Heart right ventricle (tissue), 16 donors: Measurements from ENCODE around the gene HSPA12B. TPM values are rescaled to one million over a fixed set of nuclear protein-coding genes. Genes with fewer than 3 reads are reported as not detected.

Experiments
- ATAC-seq, 8 donors: fragments of 200-7000 bp; cut with Tn5 transposase; one replicate each; pipeline ENCODE4 v1.9.1; 2020; ENCODE audit warnings: mild to moderate bottlenecking in 8 of 8, moderate library complexity in 8 of 8, moderate number of reproducible peaks in 1 of 8
- DNase-seq, 2 donors: peaks; one replicate each; pipeline ENCODE4 v3.0.0-alpha.2; 2020
- H3K27ac ChIP-seq, 10 donors: fragments of 200-600 bp; sonication (generic) in 2 of 10; one replicate each; pipeline versions ENCODE4 v1.5.0 to v1.8.0; 2020 to 2022; ENCODE audit warnings: mild to moderate bottlenecking in 3 of 10
- H3K27me3 ChIP-seq, 7 donors: fragments of 200-600 bp; one replicate each; pipeline ENCODE4 v1.8.0; 2021 to 2022; ENCODE audit warnings: mild to moderate bottlenecking in 2 of 7
- H3K36me3 ChIP-seq, 9 donors: fragments of 200-600 bp; sonication (generic) in 1 of 9; one replicate each; pipeline versions ENCODE4 v1.5.0 to v1.8.0; 2020 to 2022; ENCODE audit warnings: mild to moderate bottlenecking in 2 of 9
- H3K4me1 ChIP-seq, 9 donors: fragments of 200-600 bp; sonication (generic) in 1 of 9; one replicate each; pipeline versions ENCODE4 v1.5.0 to v1.8.0; 2020 to 2022; ENCODE audit warnings: mild to moderate bottlenecking in 4 of 9
- H3K4me3 ChIP-seq, 10 donors: fragments of 200-600 bp; sonication (generic) in 2 of 10; one replicate each; pipeline versions ENCODE4 v1.5.0 to v1.8.0; 2020 to 2022; ENCODE audit warnings: mild to moderate bottlenecking in 7 of 10, moderate library complexity in 2 of 10
- H3K9me3 ChIP-seq, 11 donors: fragments of 200-600 bp in 10 of 11; sonication (generic) in 2 of 11; one replicate each; pipeline versions ENCODE4 v1.5.0 to v1.8.0; 2013 to 2022; ENCODE audit warnings: mild to moderate bottlenecking in 2 of 11, control low read depth in 1 of 11, moderate library complexity in 1 of 11
- WGBS, 2 donors: extraction: QIAGEN DNeasy Blood & Tissue Kit; methylation state at CpG; one replicate each; pipeline ENCODE4 v1.1.7; 2013; ENCODE audit warnings: inconsistent platforms in 1 of 2; 5-methylcytosine and 5-hydroxymethylcytosine counted together
- intact Hi-C, 10 donors: fragments of 100-400 bp; cut with DNase I; formaldehyde crosslinking; loops; one replicate each; pipeline versions ENCODE4 v1.11.1 to v1.14.2; 2022
- polyA plus RNA-seq, 2 donors: library from polyadenylated mRNA; stranded (reverse); fragments of 200-250 nt; gene quantifications; one replicate each; pipeline ENCODE4 v1.2.3, GENCODE V29; 2013
- total RNA-seq, 10 donors: library from RNA; stranded (reverse); fragmentation: NEBNext Ultra II Directional in 3 of 10; extraction: Animal tissue kit (Norgen Biotek cat#: 25700) in 3 of 10; gene quantifications; one replicate each; pipeline versions ENCODE4 v1.2.1 to v1.2.4, GENCODE V29; 2021 to 2023
- TF ChIP-seq, protein P1 (sequence below), 9 donors: fragments of 200-600 bp; sonication (generic) in 2 of 9; IDR thresholded peaks; one replicate each; pipeline versions ENCODE4 v1.5.0 to v1.8.0; 2021 to 2022; ENCODE audit warnings: antibody characterized with exemption in 9 of 9, mild to moderate bottlenecking in 5 of 9, moderate library complexity in 1 of 9
- donor health status: Arrhythmogenic right ventricular cardiomyopathy.
- donor health status: ischemic (EF 13 %, LVEDD 7.1; RV severe dilation, severe dysfunction).
- donor health status: healthy with polysubstance abuse.
- donor health status: DM: no; HTN: yes; CAD: no.
- donor health status: DM: no; HTN: no; CAD: no.
- donor health status: ischemic (EF 25% LVEDD 6.9; RV normal size, moderate dysfunction).
- donor health status: ischemic (EF 25% LVEDD 5.7; RV mildly dilated, moderate dysfunction).
- donor health status: healthy.
- donor health status: DM: yes; HTN: yes; CAD: no.
- donor health status: Ischemic cardiomyopathy.
- donor health status: ischemic (EF 35%, LVEDD 5.7; RV mildly dilated, moderate dysfunction).
- donor health status: nonischemic (EF 11% LVEDD 7.7; RV severe dilation, severe dysfunction).
- donor health status: DM: yes; HTN: yes; CAD: no.
- donor health status: PGD.
- donor health status: ischemic (EF 29% LVEDD 5.4; RV normal size, mild dysfunction).
- donor health status: nonischemic (EF 23%, LVEDD 6.1; RV moderate dilation, normal function).

The HSPA12B gene
- total and polyA plus RNA-seq, 12 donors: 8.4 to 26.5 (median 13.0) TPM

DNA sequence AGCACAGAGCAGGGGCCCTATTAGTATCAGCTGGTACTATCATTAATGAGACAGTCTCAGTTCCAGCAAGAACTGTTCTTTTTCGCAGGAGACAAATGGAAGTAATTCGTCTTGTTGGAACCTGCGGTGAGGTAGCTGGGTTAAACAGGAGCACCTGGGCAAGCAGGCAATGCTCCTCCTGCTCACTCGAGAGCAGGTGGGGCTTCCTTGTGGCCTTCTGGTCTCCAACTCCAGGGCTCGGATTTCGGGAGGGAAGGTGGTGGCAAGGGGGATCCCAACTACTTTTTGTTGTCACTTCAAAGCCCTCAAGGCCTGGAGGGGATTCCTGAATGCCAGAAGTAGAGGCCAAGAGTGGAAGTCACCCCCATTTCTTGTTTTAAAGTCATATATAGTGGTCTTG is 50.1 kb downstream of the HSPA12B start:
- H3K36me3 ChIP-seq: peaks cover 0 to 16% (median 0%) of the 10 kb centered on the region in 9 donors
- WGBS, 2 donors: 92 to 94% methylated on average over 6 of the region's 6 CpGs
- no peaks in the 10 kb centered on the region for H3K9me3 ChIP-seq
- peaks cover 30 to 63% (median 47%) of the 10 kb centered on the region in 9 donors for H3K4me1 ChIP-seq
- DNase-seq (no peak), ATAC-seq (no peak)
- peaks cover 0 to 17% (median 0%) of the 10 kb centered on the region in 7 donors for H3K27me3 ChIP-seq
- no peak overlapping the region for H3K27ac ChIP-seq
- TF ChIP-seq, protein P1, sequence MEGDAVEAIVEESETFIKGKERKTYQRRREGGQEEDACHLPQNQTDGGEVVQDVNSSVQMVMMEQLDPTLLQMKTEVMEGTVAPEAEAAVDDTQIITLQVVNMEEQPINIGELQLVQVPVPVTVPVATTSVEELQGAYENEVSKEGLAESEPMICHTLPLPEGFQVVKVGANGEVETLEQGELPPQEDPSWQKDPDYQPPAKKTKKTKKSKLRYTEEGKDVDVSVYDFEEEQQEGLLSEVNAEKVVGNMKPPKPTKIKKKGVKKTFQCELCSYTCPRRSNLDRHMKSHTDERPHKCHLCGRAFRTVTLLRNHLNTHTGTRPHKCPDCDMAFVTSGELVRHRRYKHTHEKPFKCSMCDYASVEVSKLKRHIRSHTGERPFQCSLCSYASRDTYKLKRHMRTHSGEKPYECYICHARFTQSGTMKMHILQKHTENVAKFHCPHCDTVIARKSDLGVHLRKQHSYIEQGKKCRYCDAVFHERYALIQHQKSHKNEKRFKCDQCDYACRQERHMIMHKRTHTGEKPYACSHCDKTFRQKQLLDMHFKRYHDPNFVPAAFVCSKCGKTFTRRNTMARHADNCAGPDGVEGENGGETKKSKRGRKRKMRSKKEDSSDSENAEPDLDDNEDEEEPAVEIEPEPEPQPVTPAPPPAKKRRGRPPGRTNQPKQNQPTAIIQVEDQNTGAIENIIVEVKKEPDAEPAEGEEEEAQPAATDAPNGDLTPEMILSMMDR (IDR thresholded peaks at IDR 0.05): no peak
- no peak overlapping the region for H3K4me3 ChIP-seq
- intact Hi-C loops: loop anchor here in 3 of 10 donors (5.0 to 10.0 kb wide), 3 partner anchors 40 to 302 kb away; partner anchors contain the start of gene AP5S1 (in 1 of the 3)

GRCh38 chr20:3783068-3783489 is 50.6 kb downstream of the HSPA12B start:
- H3K4me1 ChIP-seq: peaks cover 27 to 58% (median 45%) of the 10 kb centered on the region in 9 donors
- WGBS, 2 donors: 73 to 79% methylated on average over 2 of the region's 2 CpGs
- TF ChIP-seq, protein P1 (IDR thresholded peaks at IDR 0.05): no peak
- no peaks in the 10 kb centered on the region for H3K9me3 ChIP-seq
- DNase-seq (no peak), ATAC-seq (no peak)
- H3K4me3 ChIP-seq: no peak overlapping the region
- peaks cover 0 to 16% (median 0%) of the 10 kb centered on the region in 9 donors for H3K36me3 ChIP-seq
- intact Hi-C loops: loop anchor here in 3 of 10 donors (5.0 to 10.0 kb wide), 3 partner anchors 39 to 302 kb away; partner anchors contain the start of gene AP5S1 (in 1 of the 3)
- H3K27me3 ChIP-seq: peaks cover 0 to 15% (median 0%) of the 10 kb centered on the region in 7 donors
- no peak overlapping the region for H3K27ac ChIP-seq

- peak in 1 of 2 donors; percentile 4 for DNase-seq
- 71 to 72% methylated on average over 10 of the region's 10 CpGs for WGBS, 2 donors
- intact Hi-C loops: loop anchor here in 3 of 10 donors (5.0 to 10.0 kb wide), 3 partner anchors 39 to 301 kb away; partner anchors contain the start of gene AP5S1 (in 1 of the 3)
- H3K4me1 ChIP-seq: peaks cover 24 to 52% (median 41%) of the 10 kb centered on the region in 9 donors
- H3K4me3 ChIP-seq: peak overlapping the region in 1 of 10 donors; percentile 5
- peaks cover 0 to 9% (median 0%) of the 10 kb centered on the region in 7 donors for H3K27me3 ChIP-seq
- H3K27ac ChIP-seq: peak overlapping the region in 3 of 10 donors; percentile 22 to 89 (median 76)
- peaks cover 0 to 16% (median 0%) of the 10 kb centered on the region in 9 donors for H3K36me3 ChIP-seq
- ATAC-seq: no peak
- H3K9me3 ChIP-seq: no peaks in the 10 kb centered on the region
- TF ChIP-seq, protein P1 (IDR thresholded peaks at IDR 0.05): no peak
These were observed 51.2 kb downstream of the HSPA12B start for GRCh38 chr20:3783511-3784195.

DNA sequence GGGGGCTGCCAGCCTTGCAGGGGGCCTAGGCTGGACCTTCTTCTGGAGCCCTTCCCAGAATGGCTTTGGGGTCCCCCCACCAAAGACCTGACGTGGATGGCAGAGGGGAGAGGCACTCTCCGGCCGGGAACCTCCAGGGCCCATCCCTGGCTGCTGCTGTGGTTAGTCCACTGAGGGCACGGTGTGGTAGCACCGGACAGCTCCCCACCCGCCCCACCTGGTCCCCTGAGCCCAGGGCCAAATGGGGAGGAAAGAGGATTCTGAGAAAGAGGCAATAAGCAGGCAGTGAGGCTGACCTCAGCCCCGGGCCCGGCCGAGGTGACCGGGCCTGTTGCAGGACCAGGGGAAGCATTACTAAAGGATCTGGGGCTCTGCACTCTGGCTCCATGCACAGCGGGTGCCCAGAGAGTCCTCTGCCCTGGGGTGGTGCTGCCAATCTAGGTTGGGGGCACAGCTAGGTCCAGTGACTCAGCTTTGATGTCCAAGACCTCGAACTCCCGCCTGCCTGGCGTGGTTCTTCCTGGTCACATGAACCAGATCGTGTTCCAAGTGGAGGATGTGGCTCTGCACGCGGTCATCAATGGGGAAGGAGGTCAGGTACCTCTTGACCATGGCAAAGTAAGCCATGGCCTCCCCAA is 51.9 kb downstream of the HSPA12B start:
- peaks cover 24 to 53% (median 40%) of the 10 kb centered on the region in 9 donors for H3K4me1 ChIP-seq
- no peaks in the 10 kb centered on the region for H3K9me3 ChIP-seq
- WGBS, 2 donors: 75 to 76% methylated on average over 17 of the region's 17 CpGs
- H3K36me3 ChIP-seq: peaks cover 0 to 16% (median 0%) of the 10 kb centered on the region in 9 donors
- TF ChIP-seq, protein P1 (IDR thresholded peaks at IDR 0.05): no peak
- DNase-seq: peak in 1 of 2 donors; percentile 5
- peaks cover 0 to 2% (median 0%) of the 10 kb centered on the region in 7 donors for H3K27me3 ChIP-seq
- ATAC-seq: no peak
- H3K4me3 ChIP-seq: peak overlapping the region in 5 of 10 donors; percentile 5 to 90 (median 68)
- peak overlapping the region in 4 of 10 donors; percentile 10 to 89 (median 49) for H3K27ac ChIP-seq
- intact Hi-C loops: loop anchor here in 3 of 10 donors (5.0 to 10.0 kb wide), 3 partner anchors 38 to 300 kb away; partner anchors contain the start of gene AP5S1 (in 1 of the 3)
